Nephron progenitor cell (in vitro differentiated cells): Measurements from ENCODE around the gene XRCC1.
A peak's percentile ranks its signal among the peaks of the same experiment; 100 is the strongest.
"Not testable (repeated sequence)": the region's sequence is repeated elsewhere in the genome, so short reads cannot be mapped to it uniquely, and the experiment has no call there.

Experiments
- DNase-seq: peaks from one replicate; pipeline ENCODE4 v3.0.0; 2021
- H3K27ac Mint-ChIP-seq: 2 replicates; pipeline ENCODE4 v1.8.0; 2021; ENCODE audit warnings: mild to moderate bottlenecking, moderate library complexity, mixed read lengths
- H3K27me3 Mint-ChIP-seq: 2 replicates; pipeline ENCODE4 v1.8.0; 2021; ENCODE audit warnings: mild to moderate bottlenecking, low read depth, mixed read lengths; ENCODE audit not compliant: poor library complexity
- H3K36me3 Mint-ChIP-seq: 2 replicates; pipeline ENCODE4 v1.8.0; 2021; ENCODE audit warnings: low read depth, mixed read lengths
- H3K4me1 Mint-ChIP-seq: 2 replicates; pipeline ENCODE4 v1.8.0; 2021; ENCODE audit warnings: mixed read lengths
- H3K4me3 Mint-ChIP-seq: 2 replicates; pipeline ENCODE4 v1.8.0; 2021; ENCODE audit warnings: mild to moderate bottlenecking, moderate library complexity, mixed read lengths
- H3K9me3 Mint-ChIP-seq: 2 replicates; pipeline ENCODE4 v1.8.0; 2021; ENCODE audit warnings: mild to moderate bottlenecking, moderate library complexity, mixed read lengths
- CTCF ChIP-seq: fragments of 200-600 bp; sonication (generic); IDR thresholded peaks from 2 replicates; pipeline ENCODE4 v1.5.0; 2021; ENCODE audit warnings: antibody characterized with exemption

Gene XRCC1

GRCh38 chr19:43519436-43520088 is 55.8 kb downstream of the XRCC1 start:
- Mint-ChIP-seq H3K9me3 (no peaks in the 10 kb centered on the region), H3K4me1 (peaks cover 12% of the 10 kb centered on the region), H3K27ac (no peak overlapping the region), H3K36me3 (peaks cover 11% of the 10 kb centered on the region), H3K27me3 (no peaks in the 10 kb centered on the region), H3K4me3 (no peak overlapping the region)
- DNase-seq = peak; percentile 89
- TF ChIP-seq CTCF = peak; percentile 90

GRCh38 chr19:43518051-43518450 is 57.3 kb downstream of the XRCC1 start:
- no peak for TF ChIP-seq CTCF
- DNase-seq = no peak
- H3K9me3 Mint-ChIP-seq = no peaks in the 10 kb centered on the region
- no peaks in the 10 kb centered on the region for H3K27me3 Mint-ChIP-seq
- no peak overlapping the region for H3K27ac Mint-ChIP-seq
- peaks cover 11% of the 10 kb centered on the region for H3K4me1 Mint-ChIP-seq
- H3K36me3 Mint-ChIP-seq = peaks cover 24% of the 10 kb centered on the region
- H3K4me3 Mint-ChIP-seq = no peak overlapping the region

GRCh38 chr19:43512399-43512798 is 62.9 kb downstream of the XRCC1 start:
- DNase-seq, H3K4me3 Mint-ChIP-seq, H3K4me1 Mint-ChIP-seq, H3K9me3 Mint-ChIP-seq, H3K27ac Mint-ChIP-seq, H3K27me3 Mint-ChIP-seq: not testable (repeated sequence)
- peaks cover 61% of the 10 kb centered on the region for H3K36me3 Mint-ChIP-seq

GRCh38 chr19:43511324-43511723 is 64.0 kb downstream of the XRCC1 start:
- no peak for DNase-seq
- Mint-ChIP-seq H3K36me3 (peaks cover 61% of the 10 kb centered on the region), H3K9me3 (peaks cover 7% of the 10 kb centered on the region), H3K4me3 (no peak overlapping the region), H3K27me3 (peaks cover 6% of the 10 kb centered on the region), H3K4me1 (no peaks in the 10 kb centered on the region), H3K27ac (no peak overlapping the region)
- no peak for TF ChIP-seq CTCF

- peaks cover 10% of the 10 kb centered on the region for H3K27me3 Mint-ChIP-seq
- H3K36me3 Mint-ChIP-seq = peaks cover 58% of the 10 kb centered on the region
These were observed 64.6 kb downstream of the XRCC1 start for GRCh38 chr19:43510713-43511112.

GRCh38 chr19:43507880-43508279 is 67.4 kb downstream of the XRCC1 start:
- peaks cover 7% of the 10 kb centered on the region for H3K9me3 Mint-ChIP-seq
- DNase-seq = no peak
- H3K27me3 Mint-ChIP-seq = peaks cover 28% of the 10 kb centered on the region
- peaks cover 48% of the 10 kb centered on the region for H3K36me3 Mint-ChIP-seq
- H3K4me3 Mint-ChIP-seq = no peak overlapping the region
- H3K4me1 Mint-ChIP-seq = peaks cover 19% of the 10 kb centered on the region
- TF ChIP-seq CTCF = no peak
- peak overlapping the region; percentile 92 for H3K27ac Mint-ChIP-seq

More at GRCh38 chr19:43510713-43511112, 64.6 kb downstream of the XRCC1 start:
- TF ChIP-seq CTCF = no peak
- Mint-ChIP-seq H3K9me3 (peaks cover 7% of the 10 kb centered on the region), H3K4me3 (no peak overlapping the region), H3K4me1 (no peaks in the 10 kb centered on the region), H3K27ac (no peak overlapping the region)
- DNase-seq = no peak
